HepG2 (cell line): ENCODE measurements around the gene TDRD9. TPM values are rescaled to one million over a fixed set of nuclear protein-coding genes. Genes with fewer than 3 reads are reported as not detected.

Source experiments
- ATAC-seq: fragments of 200-7000 bp; cut with Tn5 transposase; 3 replicates; pipeline ENCODE4 v1.9.1; 2020; ENCODE audit warnings: mild to moderate bottlenecking, moderate library complexity
- BruUV-seq: library from RNA; stranded (reverse); fragments of 400-500 nt; replicated peaks from 2 replicates; lab custom pipeline; 2021; lab: Mats Ljungman, UMichigan
- CTCF ChIA-PET: fragments of 300-600 bp; formaldehyde crosslinking; extraction: SDS; loops from one replicate; lab custom pipeline; 2021; ENCODE audit warnings: low total read pairs, inconsistent platforms, low intra/inter-chr PET ratio; lab: Yijun Ruan, JAX
- POLR2A ChIA-PET: fragments of 350-600 bp; sonication (Branson Sonifier 250); formaldehyde crosslinking; loops from one replicate; lab custom pipeline; 2020; ENCODE audit warnings: antibody characterized with exemption, inconsistent platforms; lab: Yijun Ruan, JAX
- DNase-seq: peaks from one replicate; pipeline ENCODE4 v3.0.0-alpha.2; 2015; ENCODE audit warnings: low spot score
- FAIRE-seq: peaks from 3 replicates; lab custom pipeline; 2011; peaks lifted over from hg19 to GRCh38; lab: Jason Lieb, UNC
- H2AFZ ChIP-seq: one replicate; pipeline ENCODE4 v1.6.1; 2011; ENCODE audit warnings: low read length, inconsistent platforms
- H3K27ac ChIP-seq: fragments of 300-600 bp; 3 replicates; pipeline ENCODE4 v1.8.0; 2011; ENCODE audit warnings: mixed run types, mild to moderate bottlenecking, mixed read lengths, low read length, inconsistent platforms; ENCODE audit not compliant: insufficient read depth; ENCODE audit errors: extremely low read length
- H3K27me3 ChIP-seq, 2 experiments: fragments of 200-600 bp in 1 of 2; 2 replicates in 1 of 2; 3 replicates in 1 of 2; pipeline versions ENCODE4 v1.6.0 to v1.8.0; 2011; ENCODE audit warnings: low read length in 2 of 2, mild to moderate bottlenecking in 2 of 2, moderate library complexity in 2 of 2, inconsistent platforms in 1 of 2; ENCODE audit not compliant: insufficient read depth in 2 of 2, control insufficient read depth in 1 of 2
- H3K36me3 ChIP-seq, 2 experiments: fragments of 200-600 bp in 1 of 2; replicated peaks in 1 of 2; 2 replicates in 1 of 2; 3 replicates in 1 of 2; pipeline versions ENCODE4 v1.5.1 to v1.8.0; 2011; ENCODE audit warnings: low read length in 2 of 2, inconsistent platforms in 1 of 2; ENCODE audit not compliant: insufficient read depth in 2 of 2, control insufficient read depth in 1 of 2
- H3K4me1 ChIP-seq: 2 replicates; pipeline ENCODE4 v1.5.1; 2012; ENCODE audit warnings: low read length, inconsistent platforms; ENCODE audit not compliant: insufficient read depth
- H3K4me2 ChIP-seq: 2 replicates; pipeline ENCODE4 v1.6.0; 2011; ENCODE audit warnings: low read depth, low read length, inconsistent platforms
- H3K4me3 ChIP-seq, 3 experiments: fragments of 200-600 bp in 1 of 3; sonication (generic), shearing (Covaris generic) in 1 of 3; replicated peaks in 1 of 3; 2 replicates each; pipeline ENCODE4 v1.5.1; 2011 to 2016; ENCODE audit warnings: low read length in 3 of 3, inconsistent platforms in 2 of 3, low read depth in 2 of 3, mild to moderate bottlenecking in 2 of 3, control low read depth in 1 of 3, mixed read lengths in 1 of 3; ENCODE audit not compliant: insufficient read depth in 1 of 3
- H3K79me2 ChIP-seq: one replicate; pipeline ENCODE4 v1.6.1; 2011; ENCODE audit warnings: low read length, inconsistent platforms; ENCODE audit not compliant: insufficient read depth
- H3K9ac ChIP-seq: 2 replicates; pipeline ENCODE4 v1.6.0; 2011; ENCODE audit warnings: mild to moderate bottlenecking, low read depth, low read length, inconsistent platforms; ENCODE audit not compliant: insufficient read depth
- H3K9me3 ChIP-seq: 2 replicates; pipeline ENCODE4 v1.5.1; 2012; ENCODE audit warnings: mild to moderate bottlenecking, low read length
- H4K20me1 ChIP-seq: 2 replicates; pipeline ENCODE4 v1.6.0; 2011; ENCODE audit warnings: inconsistent platforms, mild to moderate bottlenecking, low read length, moderate library complexity; ENCODE audit not compliant: insufficient read depth
- ADNP ChIP-seq: sonication (generic); formaldehyde crosslinking; IDR thresholded peaks from 2 replicates; pipeline ENCODE4 v1.4.0; 2020; ENCODE audit warnings: missing genetic modification reagents
- FOSL2 ChIP-seq: sonication (generic); formaldehyde crosslinking; IDR thresholded peaks from 2 replicates; pipeline ENCODE4 v1.4.0; 2020; ENCODE audit warnings: missing genetic modification reagents
- FOXK1 ChIP-seq: sonication (generic); formaldehyde crosslinking; IDR thresholded peaks from 2 replicates; pipeline ENCODE4 v1.4.0; 2020; ENCODE audit warnings: low read depth, missing genetic modification reagents, borderline replicate concordance
- FOXK2 ChIP-seq: fragments of 450-650 bp; IDR thresholded peaks from 2 replicates; pipeline ENCODE4 v1.6.1; 2016
- FOXP1 ChIP-seq, 2 experiments: fragments of 450-650 bp in 1 of 2; IDR thresholded peaks; 2 replicates each; pipeline ENCODE4 v1.6.1; 2017 to 2018; ENCODE audit warnings: antibody characterized with exemption in 1 of 2
- HOXA3 ChIP-seq: sonication (generic); formaldehyde crosslinking; IDR thresholded peaks from 2 replicates; pipeline ENCODE4 v1.5.0; 2020; ENCODE audit warnings: missing genetic modification reagents
- NBN ChIP-seq: fragments of 450-650 bp; conservative IDR thresholded peaks from 2 replicates; pipeline ENCODE4 v1.6.1; 2017
- NR1H2 ChIP-seq: sonication (generic); formaldehyde crosslinking; IDR thresholded peaks from 2 replicates; pipeline ENCODE4 v1.8.1; 2022; ENCODE audit warnings: low read depth, missing genetic modification reagents, borderline replicate concordance
- PRDM10 ChIP-seq: sonication (generic); formaldehyde crosslinking; IDR thresholded peaks from 2 replicates; pipeline ENCODE4 v1.4.0; 2020; ENCODE audit warnings: low read depth, missing genetic modification reagents
- ZBTB1 ChIP-seq: sonication (generic); formaldehyde crosslinking; IDR thresholded peaks from 2 replicates; pipeline ENCODE4 v1.4.0; 2020; ENCODE audit warnings: missing genetic modification reagents, borderline replicate concordance
- ZNF253 ChIP-seq: sonication (generic); formaldehyde crosslinking; IDR thresholded peaks from 2 replicates; pipeline ENCODE4 v1.8.0; 2022; ENCODE audit warnings: mild to moderate bottlenecking, missing genetic modification reagents, borderline replicate concordance
- ZNF432 ChIP-seq: sonication (generic); formaldehyde crosslinking; IDR thresholded peaks from 2 replicates; pipeline ENCODE4 v1.5.0; 2020; ENCODE audit warnings: missing genetic modification reagents, mild to moderate bottlenecking, borderline replicate concordance
- ZNF660 ChIP-seq: sonication (generic); formaldehyde crosslinking; IDR thresholded peaks from 2 replicates; pipeline ENCODE4 v1.5.1; 2020; ENCODE audit warnings: mild to moderate bottlenecking, low read depth, missing genetic modification reagents, borderline replicate concordance
- ZSCAN25 ChIP-seq: sonication (generic); formaldehyde crosslinking; IDR thresholded peaks from 2 replicates; pipeline ENCODE4 v1.8.0; 2022; ENCODE audit warnings: mild to moderate bottlenecking, missing genetic modification reagents
- WGBS: methylation state at CpG from one replicate; pipeline ENCODE4 v1.1.6; 2017; ENCODE audit warnings: low lambda C conversion rate; 5-methylcytosine and 5-hydroxymethylcytosine counted together
- in situ Hi-C: cut with HindIII; loops from 2 replicates; pipeline ENCODE4 v1.10.0; 2017; ENCODE audit warnings: low pct_unique_long_range_greater_than_20kb; ENCODE audit not compliant: extremely low pct_ligation_motif_present
- intact Hi-C: fragments of 100-400 bp; cut with micrococcal nuclease; formaldehyde crosslinking; loops from one replicate; pipeline ENCODE4 v1.10.0; 2022; ENCODE audit not compliant: unreplicated experiment
- polyA plus RNA-seq, 8 experiments: library from polyadenylated mRNA; depleted of rRNA in 3 of 8; stranded (reverse) in 7 of 8; unstranded in 1 of 8; fragments of >200 nt; fragmentation: Illumina TruSeq in 4 of 8; extraction: Trizol in 4 of 8; gene quantifications; 2 replicates each; pipeline versions ENCODE4 v1.2.1 to v1.2.3, GENCODE V29; 2011 to 2016; ENCODE audit warnings: low read depth in 4 of 8, missing spikeins in 1 of 8, mixed read lengths in 1 of 8; ENCODE audit not compliant: insufficient read depth in 1 of 8
- total RNA-seq, 5 experiments: library from RNA; depleted of rRNA; stranded (reverse); fragments of >200 nt; fragmentation: Illumina TruSeq; extraction: Trizol; gene quantifications; 2 replicates each; pipeline ENCODE4 v1.2.3, GENCODE V29; 2016; ENCODE audit warnings: low read depth in 1 of 5

The TDRD9 gene
- total and polyA plus RNA-seq, 2 of the 13 experiments (the other 11 are each of a cell fraction or from before 2014, with no cell fraction given), result not detected

GRCh38 chr14:103898204-103898603 is 30.1 kb upstream of the TDRD9 start:
- Histone ChIP-seq H3K4me1 (peaks cover 59% of the 10 kb centered on the region), H3K9ac (no peak overlapping the region), H3K27me3 (no peaks in the 10 kb centered on the region; a peak in 1 of 5 replicates), H3K4me3 (no peak overlapping the region), H3K9me3 (no peaks in the 10 kb centered on the region), H2AFZ (no peak overlapping the region), H4K20me1 (no peaks in the 10 kb centered on the region), H3K27ac (no peak overlapping the region), H3K4me2 (no peak overlapping the region), H3K36me3 (no peaks in the 10 kb centered on the region), H3K79me2 (no peaks in the 10 kb centered on the region)
- no peak for FAIRE-seq
- ChIA-PET POLR2A (interaction anchor here (1.7 to 6.3 kb wide), 2 partner anchors 9 to 18 kb away, joined by 15 to 62 read pairs; no protein-coding TSS in a partner anchor), CTCF (no interaction called here)
- no peak for DNase-seq
- BruUV-seq, result no TSS peak
- in situ Hi-C loops (no loop called here), intact Hi-C loops (no loop called here)
- TF ChIP-seq ZNF432 (CRISPR knock-in tag), result no peak
- no peak for TF ChIP-seq NR1H2
- TF ChIP-seq FOSL2 (CRISPR knock-in tag), result no peak
- no peak for TF ChIP-seq FOXK2
- TF ChIP-seq FOXP1 (IDR thresholded peaks at IDR 0.05), result no peak
- no peak for TF ChIP-seq FOXP1 (CRISPR knock-in tag; IDR thresholded peaks at IDR 0.05)
- no peak for TF ChIP-seq FOXK1 (CRISPR knock-in tag)
- no peak for TF ChIP-seq HOXA3 (CRISPR knock-in tag)
- TF ChIP-seq ADNP (CRISPR knock-in tag), result no peak
- no peak for TF ChIP-seq ZBTB1 (CRISPR knock-in tag)
- no peak for TF ChIP-seq PRDM10 (CRISPR knock-in tag)
- no peak for TF ChIP-seq NBN
- TF ChIP-seq ZSCAN25, result no peak
- TF ChIP-seq ZNF253 (CRISPR knock-in tag), result no peak
- no peak for TF ChIP-seq ZNF660 (CRISPR knock-in tag)
- no peak for ATAC-seq
- WGBS, result 95% methylated on average over 3 of the region's 4 CpGs
